ENCODE results near the gene TRIM15. TPM values are rescaled to one million over a fixed set of nuclear protein-coding genes. Genes with fewer than 3 reads are reported as not detected.

The TRIM15 gene
- total RNA-seq, 1 donor from 2014 or later: not detected

- H3K4me1 Mint-ChIP-seq: peaks cover 61% of the 10 kb centered on the region
- TF ChIP-seq CTCF (IDR thresholded peaks at IDR 0.05; ENCODE audit: unreplicated experiment): no peak
- peak overlapping the region; percentile 100 for H3K27ac Mint-ChIP-seq
- DNase-seq (ENCODE audit: low spot score in 2 of 2, unreplicated experiment in 2 of 2): no peak
- peak overlapping the region; percentile 98 for H3K4me3 Mint-ChIP-seq
- H3K36me3 Mint-ChIP-seq: peaks cover 4% of the 10 kb centered on the region
- H3K9me3 Mint-ChIP-seq: no peaks in the 10 kb centered on the region
- H3K27me3 Mint-ChIP-seq (ENCODE audit: low read depth): no peaks in the 10 kb centered on the region
These were observed 48.0 kb downstream of the TRIM15 start for GRCh38 chr6:30211306-30211705.

DNA sequence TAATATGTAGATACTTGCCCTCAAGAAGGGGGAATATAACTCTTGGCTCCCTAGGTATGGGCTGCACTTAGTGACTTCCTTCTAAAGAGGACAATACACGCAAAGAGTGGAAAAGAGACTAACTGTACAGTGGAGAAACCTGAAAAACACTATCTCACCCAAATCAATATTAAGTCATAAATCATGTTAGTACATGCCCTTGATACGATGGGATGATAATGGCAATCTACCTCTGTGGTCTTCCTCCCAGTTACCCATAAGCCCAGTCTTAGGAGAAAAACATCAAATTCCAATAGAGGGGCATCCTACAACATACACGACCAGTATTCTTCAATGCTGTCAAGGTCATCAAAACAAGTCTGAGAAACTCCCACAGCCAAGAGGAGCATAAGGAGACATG lies 48.6 kb downstream of the TRIM15 start:
- Mint-ChIP-seq H3K27ac (peak overlapping the region; percentile 100), H3K4me1 (peaks cover 58% of the 10 kb centered on the region), H3K27me3 (ENCODE audit: low read depth) (no peaks in the 10 kb centered on the region), H3K4me3 (peak overlapping the region; percentile 98), H3K36me3 (peaks cover 4% of the 10 kb centered on the region), H3K9me3 (no peaks in the 10 kb centered on the region)
- DNase-seq (ENCODE audit: low spot score in 2 of 2, unreplicated experiment in 2 of 2): no peak
- no peak for TF ChIP-seq CTCF (IDR thresholded peaks at IDR 0.05; ENCODE audit: unreplicated experiment)

DNA sequence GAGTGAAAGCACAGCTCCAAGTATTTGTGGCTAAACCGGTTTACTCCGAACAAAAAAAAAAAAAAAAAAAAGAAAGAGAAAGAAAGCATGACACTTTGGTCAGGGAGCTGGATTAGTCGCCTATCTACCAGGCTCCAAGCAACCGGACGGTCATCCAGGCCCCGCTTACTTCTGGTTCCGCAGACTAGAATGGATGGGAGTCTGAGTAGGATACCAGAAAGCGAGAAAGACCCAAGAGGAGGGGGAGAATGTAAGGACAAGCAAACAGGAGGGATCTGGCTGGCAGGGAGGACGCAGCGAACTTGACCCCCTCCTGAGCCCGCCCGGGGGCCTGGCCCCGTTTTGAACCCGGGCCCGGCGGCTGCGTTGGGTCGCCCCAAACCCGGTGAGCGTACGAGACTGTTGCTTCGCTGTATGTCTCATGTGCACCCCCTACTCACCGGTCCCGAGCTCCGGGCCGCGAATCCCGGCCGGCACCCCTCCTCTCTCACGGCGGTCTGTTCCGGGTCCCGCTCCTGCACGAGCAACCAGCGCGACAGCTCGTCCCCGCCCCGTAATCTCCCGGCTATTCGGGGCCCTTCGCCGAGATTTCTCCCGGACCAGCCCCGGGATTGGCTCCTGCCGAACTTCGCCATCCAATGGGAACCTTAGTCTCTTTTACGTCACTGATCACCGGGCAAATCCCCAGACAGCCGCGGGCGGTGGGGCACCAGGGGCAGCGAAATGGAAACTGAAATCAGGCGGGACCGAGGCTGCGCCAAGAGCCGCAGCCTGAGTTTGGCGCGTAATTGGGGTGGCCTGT lies 49.7 kb downstream of the TRIM15 start, which contains the start of gene TRIM26:
TSS of gene TRIM26 (minus strand) at position 542 of the 802 bp plus-strand sequence. CDS start 14,303 bp downstream, outside the sequence.
- no peak for TF ChIP-seq CTCF (IDR thresholded peaks at IDR 0.05; ENCODE audit: unreplicated experiment)
- peak within 1 kb of the TSS; percentile 100 for H3K27ac Mint-ChIP-seq

GRCh38 chr6:30213667-30213956 lies 50.3 kb downstream of the TRIM15 start:
- no peak for TF ChIP-seq CTCF (IDR thresholded peaks at IDR 0.05; ENCODE audit: unreplicated experiment)
- Mint-ChIP-seq H3K4me3 (peak overlapping the region; percentile 98), H3K27ac (peak overlapping the region; percentile 100), H3K4me1 (peaks cover 41% of the 10 kb centered on the region), H3K27me3 (ENCODE audit: low read depth) (no peaks in the 10 kb centered on the region), H3K9me3 (no peaks in the 10 kb centered on the region), H3K36me3 (peaks cover 4% of the 10 kb centered on the region)
- no peak for DNase-seq (ENCODE audit: low spot score in 2 of 2, unreplicated experiment in 2 of 2)

More for the DNA sequence above, 49.7 kb downstream of the TRIM15 start, which contains the start of gene TRIM26:
- Mint-ChIP-seq H3K4me1 (peaks cover 46% of the 10 kb centered on the region), H3K9me3 (no peaks in the 10 kb centered on the region), H3K36me3 (peaks cover 4% of the 10 kb centered on the region), H3K27me3 (ENCODE audit: low read depth) (no peaks in the 10 kb centered on the region), H3K4me3 (peak within 1 kb of the TSS; percentile 98)
- DNase-seq (ENCODE audit: low spot score in 2 of 2, unreplicated experiment in 2 of 2): peak; percentile 91 to 98

GRCh38 chr6:30213957-30214656 lies 50.8 kb downstream of the TRIM15 start:
- Mint-ChIP-seq H3K4me1 (peaks cover 41% of the 10 kb centered on the region), H3K27ac (peak overlapping the region; percentile 100), H3K9me3 (no peaks in the 10 kb centered on the region), H3K4me3 (peak overlapping the region; percentile 98), H3K36me3 (peaks cover 4% of the 10 kb centered on the region), H3K27me3 (ENCODE audit: low read depth) (no peaks in the 10 kb centered on the region)
- DNase-seq (ENCODE audit: low spot score in 2 of 2, unreplicated experiment in 2 of 2): peak; percentile 41 to 75
- TF ChIP-seq CTCF (IDR thresholded peaks at IDR 0.05; ENCODE audit: unreplicated experiment): no peak

Measured in mesothelial cell of epicardium (in vitro differentiated cells).